Heart right ventricle (tissue), 16 donors: ENCODE data around the gene CNR2. TPM values are rescaled to one million over a fixed set of nuclear protein-coding genes. Genes with fewer than 3 reads are reported as not detected.

Source experiments
- ATAC-seq, 8 donors: fragments of 200-7000 bp; cut with Tn5 transposase; one replicate each; pipeline ENCODE4 v1.9.1; 2020; ENCODE audit warnings: mild to moderate bottlenecking in 8 of 8, moderate library complexity in 8 of 8, moderate number of reproducible peaks in 1 of 8
- DNase-seq, 2 donors: peaks; one replicate each; pipeline ENCODE4 v3.0.0-alpha.2; 2020
- H3K27ac ChIP-seq, 10 donors: fragments of 200-600 bp; sonication (generic) in 2 of 10; one replicate each; pipeline versions ENCODE4 v1.5.0 to v1.8.0; 2020 to 2022; ENCODE audit warnings: mild to moderate bottlenecking in 3 of 10
- H3K27me3 ChIP-seq, 7 donors: fragments of 200-600 bp; one replicate each; pipeline ENCODE4 v1.8.0; 2021 to 2022; ENCODE audit warnings: mild to moderate bottlenecking in 2 of 7
- H3K36me3 ChIP-seq, 9 donors: fragments of 200-600 bp; sonication (generic) in 1 of 9; one replicate each; pipeline versions ENCODE4 v1.5.0 to v1.8.0; 2020 to 2022; ENCODE audit warnings: mild to moderate bottlenecking in 2 of 9
- H3K4me1 ChIP-seq, 9 donors: fragments of 200-600 bp; sonication (generic) in 1 of 9; one replicate each; pipeline versions ENCODE4 v1.5.0 to v1.8.0; 2020 to 2022; ENCODE audit warnings: mild to moderate bottlenecking in 4 of 9
- H3K4me3 ChIP-seq, 10 donors: fragments of 200-600 bp; sonication (generic) in 2 of 10; one replicate each; pipeline versions ENCODE4 v1.5.0 to v1.8.0; 2020 to 2022; ENCODE audit warnings: mild to moderate bottlenecking in 7 of 10, moderate library complexity in 2 of 10
- H3K9me3 ChIP-seq, 11 donors: fragments of 200-600 bp in 10 of 11; sonication (generic) in 2 of 11; one replicate each; pipeline versions ENCODE4 v1.5.0 to v1.8.0; 2013 to 2022; ENCODE audit warnings: mild to moderate bottlenecking in 2 of 11, control low read depth in 1 of 11, moderate library complexity in 1 of 11
- CTCF ChIP-seq, 9 donors: fragments of 200-600 bp; sonication (generic) in 2 of 9; IDR thresholded peaks; one replicate each; pipeline versions ENCODE4 v1.5.0 to v1.8.0; 2021 to 2022; ENCODE audit warnings: antibody characterized with exemption in 9 of 9, mild to moderate bottlenecking in 5 of 9, moderate library complexity in 1 of 9
- WGBS, 2 donors: extraction: QIAGEN DNeasy Blood & Tissue Kit; methylation state at CpG; one replicate each; pipeline ENCODE4 v1.1.7; 2013; ENCODE audit warnings: inconsistent platforms in 1 of 2; 5-methylcytosine and 5-hydroxymethylcytosine counted together
- intact Hi-C, 10 donors: fragments of 100-400 bp; cut with DNase I; formaldehyde crosslinking; loops; one replicate each; pipeline versions ENCODE4 v1.11.1 to v1.14.2; 2022
- polyA plus RNA-seq, 2 donors: library from polyadenylated mRNA; stranded (reverse); fragments of 200-250 nt; gene quantifications; one replicate each; pipeline ENCODE4 v1.2.3, GENCODE V29; 2013
- total RNA-seq, 10 donors: library from RNA; stranded (reverse); fragmentation: NEBNext Ultra II Directional in 3 of 10; extraction: Animal tissue kit (Norgen Biotek cat#: 25700) in 3 of 10; gene quantifications; one replicate each; pipeline versions ENCODE4 v1.2.1 to v1.2.4, GENCODE V29; 2021 to 2023
- donor health status: Arrhythmogenic right ventricular cardiomyopathy.
- donor health status: ischemic (EF 13 %, LVEDD 7.1; RV severe dilation, severe dysfunction).
- donor health status: healthy with polysubstance abuse.
- donor health status: DM: no; HTN: yes; CAD: no.
- donor health status: DM: no; HTN: no; CAD: no.
- donor health status: ischemic (EF 25% LVEDD 6.9; RV normal size, moderate dysfunction).
- donor health status: ischemic (EF 25% LVEDD 5.7; RV mildly dilated, moderate dysfunction).
- donor health status: healthy.
- donor health status: DM: yes; HTN: yes; CAD: no.
- donor health status: Ischemic cardiomyopathy.
- donor health status: ischemic (EF 35%, LVEDD 5.7; RV mildly dilated, moderate dysfunction).
- donor health status: nonischemic (EF 11% LVEDD 7.7; RV severe dilation, severe dysfunction).
- donor health status: DM: yes; HTN: yes; CAD: no.
- donor health status: PGD.
- donor health status: ischemic (EF 29% LVEDD 5.4; RV normal size, mild dysfunction).
- donor health status: nonischemic (EF 23%, LVEDD 6.1; RV moderate dilation, normal function).

The CNR2 gene
- total and polyA plus RNA-seq, 12 donors, result 0.01 to 0.19 TPM; not detected in 10

GRCh38 chr1:23947366-23947765 lies 34.2 kb upstream of the CNR2 start:
- H3K36me3 ChIP-seq, result no peaks in the 10 kb centered on the region
- no peak overlapping the region for H3K4me3 ChIP-seq
- DNase-seq (no peak), ATAC-seq (no peak)
- peaks cover 0 to 17% (median 0%) of the 10 kb centered on the region in 11 donors for H3K9me3 ChIP-seq
- no peak overlapping the region for H3K27ac ChIP-seq
- no peaks in the 10 kb centered on the region for H3K4me1 ChIP-seq
- H3K27me3 ChIP-seq, result no peaks in the 10 kb centered on the region
- intact Hi-C loops, result no loop called here
- no peak for TF ChIP-seq CTCF (IDR thresholded peaks at IDR 0.05)

- WGBS, 2 donors, result 49 to 57% methylated on average over 6 of the region's 6 CpGs
- ATAC-seq (no peak), DNase-seq (no peak)
- Histone ChIP-seq H3K36me3 (no peaks in the 10 kb centered on the region), H3K4me1 (peaks cover 0 to 3% (median 0%) of the 10 kb centered on the region in 9 donors), H3K27ac (no peak overlapping the region), H3K9me3 (no peaks in the 10 kb centered on the region), H3K4me3 (no peak overlapping the region), H3K27me3 (no peaks in the 10 kb centered on the region)
- TF ChIP-seq CTCF (IDR thresholded peaks at IDR 0.05), result no peak
- intact Hi-C loops, result no loop called here
These were observed 23.5 kb upstream of the CNR2 start for GRCh38 chr1:23936481-23937176.

GRCh38 chr1:23931491-23931880 lies 18.3 kb upstream of the CNR2 start:
- DNase-seq (no peak), ATAC-seq (no peak)
- Histone ChIP-seq H3K27me3 (no peaks in the 10 kb centered on the region), H3K27ac (no peak overlapping the region), H3K36me3 (no peaks in the 10 kb centered on the region), H3K9me3 (no peaks in the 10 kb centered on the region), H3K4me3 (no peak overlapping the region), H3K4me1 (peaks cover 0 to 11% (median 0%) of the 10 kb centered on the region in 9 donors)
- whole genome bisulfite sequencing, 2 donors, result 85 to 88% methylated on average over 1 of the region's 1 CpG
- no peak for TF ChIP-seq CTCF (IDR thresholded peaks at IDR 0.05)
- intact Hi-C loops, result no loop called here

DNA sequence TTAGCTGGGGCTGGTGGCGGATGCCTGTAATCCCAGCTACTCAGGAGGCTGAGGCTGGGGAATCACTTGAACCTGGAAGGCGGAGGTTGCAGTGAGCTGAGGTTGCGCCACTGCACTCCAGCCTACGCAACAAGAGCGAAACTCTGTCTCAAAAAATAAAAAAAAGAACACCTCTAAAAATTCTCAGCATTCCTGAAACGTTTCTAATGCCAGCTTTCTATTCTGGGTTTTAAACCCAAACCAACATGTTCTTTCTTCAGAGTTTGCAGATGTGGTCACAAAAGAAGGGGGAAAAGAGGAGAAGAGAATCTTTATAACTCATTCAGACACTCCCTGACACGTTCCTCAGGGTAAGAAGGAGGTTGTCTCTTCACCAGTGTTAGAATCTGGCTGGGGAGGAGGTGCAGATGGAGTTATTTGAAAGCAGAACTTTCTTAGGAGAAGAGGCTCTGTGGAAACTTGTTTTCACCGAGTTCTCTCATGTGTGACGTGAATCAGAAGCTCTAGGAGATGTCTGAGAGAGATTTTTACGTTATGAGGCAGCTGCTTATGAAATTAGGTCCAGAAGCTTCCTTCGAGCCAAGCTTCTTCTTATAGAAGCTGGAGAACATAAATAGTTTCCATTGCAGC lies 17.8 kb upstream of the CNR2 start:
- WGBS, 2 donors, result 53 to 56% methylated on average over 11 of the region's 11 CpGs
- Histone ChIP-seq H3K36me3 (no peaks in the 10 kb centered on the region), H3K4me3 (no peak overlapping the region), H3K4me1 (peaks cover 0 to 11% (median 0%) of the 10 kb centered on the region in 9 donors), H3K9me3 (no peaks in the 10 kb centered on the region), H3K27ac (no peak overlapping the region), H3K27me3 (no peaks in the 10 kb centered on the region)
- ATAC-seq (no peak), DNase-seq (no peak)
- intact Hi-C loops, result no loop called here
- TF ChIP-seq CTCF (IDR thresholded peaks at IDR 0.05), result no peak
